ENCODE results near the gene USF3. TPM values are rescaled to one million over a fixed set of nuclear protein-coding genes. Genes with fewer than 3 reads are reported as not detected.

USF3 gene
- total and polyA plus RNA-seq, 8 donors: 15.4 to 19.6 (median 18.1) TPM

GRCh38 chr3:113620091-113620490 lies 76.4 kb downstream of the USF3 start:
- no peak for ATAC-seq
- H3K27ac ChIP-seq: no peak overlapping the region
- DNase-seq: no peak
- H3K36me3 ChIP-seq: no peaks in the 10 kb centered on the region
- TF ChIP-seq CTCF (IDR thresholded peaks at IDR 0.05): no peak
- H3K4me3 ChIP-seq: no peak overlapping the region
- H3K27me3 ChIP-seq: no peaks in the 10 kb centered on the region
- intact Hi-C loops (cut with DNase I): no loop called here
- peaks cover 0 to 3% of the 10 kb centered on the region in 2 donors for H3K4me1 ChIP-seq
- H3K9me3 ChIP-seq: no peaks in the 10 kb centered on the region

- H3K4me1 ChIP-seq: peaks cover 0 to 9% of the 10 kb centered on the region in 2 donors
- no peak overlapping the region for H3K4me3 ChIP-seq
- no peaks in the 10 kb centered on the region for H3K36me3 ChIP-seq
- intact Hi-C loops (cut with DNase I): loop anchor here in 1 of 2 donors (10.0 kb wide), 1 partner anchor 123 kb away; no protein-coding TSS in a partner anchor
- H3K9me3 ChIP-seq: no peaks in the 10 kb centered on the region
- no peaks in the 10 kb centered on the region for H3K27me3 ChIP-seq
- DNase-seq: no peak
- TF ChIP-seq CTCF (IDR thresholded peaks at IDR 0.05): no peak
- no peak for ATAC-seq
- H3K27ac ChIP-seq: no peak overlapping the region
Measured at GRCh38 chr3:113617726-113618125, 78.7 kb downstream of the USF3 start.

GRCh38 chr3:113615976-113616375 lies 80.5 kb downstream of the USF3 start:
- no peak overlapping the region for H3K4me3 ChIP-seq
- intact Hi-C loops (cut with DNase I): loop anchor here in 1 of 2 donors (10.0 kb wide), 1 partner anchor 121 kb away; no protein-coding TSS in a partner anchor
- no peaks in the 10 kb centered on the region for H3K27me3 ChIP-seq
- peak in 1 of 4 donors; percentile 59 for DNase-seq
- no peaks in the 10 kb centered on the region for H3K36me3 ChIP-seq
- H3K27ac ChIP-seq: no peak overlapping the region
- H3K4me1 ChIP-seq: peaks cover 0 to 9% of the 10 kb centered on the region in 2 donors
- H3K9me3 ChIP-seq: no peaks in the 10 kb centered on the region
- TF ChIP-seq CTCF (IDR thresholded peaks at IDR 0.05): no peak
- no peak for ATAC-seq

GRCh38 chr3:113614402-113614801 lies 82.0 kb downstream of the USF3 start:
- no peak for DNase-seq
- Histone ChIP-seq H3K4me3 (no peak overlapping the region), H3K9me3 (no peaks in the 10 kb centered on the region), H3K36me3 (no peaks in the 10 kb centered on the region), H3K27me3 (no peaks in the 10 kb centered on the region), H3K4me1 (peaks cover 0 to 5% of the 10 kb centered on the region in 2 donors), H3K27ac (peak overlapping the region in 1 of 2 donors; percentile 58)
- intact Hi-C loops (cut with DNase I): loop anchor here in 1 of 2 donors (10.0 kb wide), 1 partner anchor 120 kb away; no protein-coding TSS in a partner anchor
- no peak for TF ChIP-seq CTCF (IDR thresholded peaks at IDR 0.05)
- peak; percentile 54 for ATAC-seq

GRCh38 chr3:113607219-113607596 lies 89.2 kb downstream of the USF3 start:
- no peak for TF ChIP-seq CTCF (IDR thresholded peaks at IDR 0.05)
- Histone ChIP-seq H3K27ac (no peak overlapping the region), H3K9me3 (no peaks in the 10 kb centered on the region), H3K4me3 (no peak overlapping the region), H3K36me3 (peaks cover 0 to 5% of the 10 kb centered on the region in 2 donors), H3K27me3 (no peaks in the 10 kb centered on the region), H3K4me1 (peaks cover 0 to 14% of the 10 kb centered on the region in 2 donors)
- no peak for ATAC-seq
- intact Hi-C loops (cut with DNase I): no loop called here
- no peak for DNase-seq

Measured in left lung (tissue), 10 donors.